Liver (tissue), 9 donors: Measurements from ENCODE around the gene TFB1M. TPM values are rescaled to one million over a fixed set of nuclear protein-coding genes. Genes with fewer than 3 reads are reported as not detected.

ENCODE experiments used
- DNase-seq: peaks from one replicate; pipeline ENCODE4 v3.0.0-alpha.2; 2017; ENCODE audit warnings: low spot score
- H3K27ac ChIP-seq, 2 donors: one replicate each; pipeline ENCODE4 v1.7.0; 2013; ENCODE audit warnings: inconsistent platforms in 2 of 2, low read length in 2 of 2, control low read depth in 1 of 2, low read depth in 1 of 2, mild to moderate bottlenecking in 1 of 2
- H3K27me3 ChIP-seq, 4 donors: one replicate each; pipeline versions ENCODE4 v1.6.1 to v1.7.0; 2013; ENCODE audit warnings: low read length in 3 of 4, inconsistent platforms in 1 of 4, mild to moderate bottlenecking in 1 of 4, moderate library complexity in 1 of 4; ENCODE audit not compliant: control insufficient read depth in 4 of 4, insufficient read depth in 4 of 4
- H3K36me3 ChIP-seq, 4 donors: one replicate each; pipeline versions ENCODE4 v1.6.1 to v1.7.0; 2013; ENCODE audit warnings: low read length in 3 of 4, mild to moderate bottlenecking in 3 of 4, low read depth in 1 of 4, moderate library complexity in 1 of 4; ENCODE audit not compliant: control insufficient read depth in 4 of 4, insufficient read depth in 3 of 4
- H3K4me1 ChIP-seq, 4 donors: one replicate each; pipeline versions ENCODE4 v1.6.1 to v1.7.0; 2013; ENCODE audit warnings: low read length in 3 of 4, mild to moderate bottlenecking in 3 of 4, moderate library complexity in 1 of 4; ENCODE audit not compliant: control insufficient read depth in 4 of 4, insufficient read depth in 4 of 4
- H3K4me3 ChIP-seq, 3 donors: one replicate each; pipeline versions ENCODE4 v1.6.1 to v1.7.0; 2013; ENCODE audit warnings: low read length in 3 of 3, control low read depth in 1 of 3, low read depth in 1 of 3, mild to moderate bottlenecking in 1 of 3
- H3K9ac ChIP-seq, 2 donors: one replicate each; pipeline ENCODE4 v1.7.0; 2013; ENCODE audit warnings: low read length in 2 of 2, mild to moderate bottlenecking in 2 of 2, moderate library complexity in 2 of 2, control low read depth in 1 of 2, low read depth in 1 of 2
- H3K9me3 ChIP-seq, 4 donors: one replicate each; pipeline versions ENCODE4 v1.6.1 to v1.7.0; 2013; ENCODE audit warnings: low read length in 3 of 4; ENCODE audit not compliant: control insufficient read depth in 4 of 4
- CTCF ChIP-seq: fragments of 150-350 bp; IDR thresholded peaks from 2 replicates; pipeline ENCODE4 v1.5.1; 2017; ENCODE audit warnings: improper control_type of control experiment, low read depth, low read length; ENCODE audit not compliant: missing input control
- EGR1 ChIP-seq, 2 donors: IDR thresholded peaks; 2 replicates each; pipeline ENCODE4 v1.6.1; 2016 to 2018; ENCODE audit warnings: antibody characterized with exemption in 2 of 2, low read depth in 2 of 2
- FOXA1 ChIP-seq: IDR thresholded peaks from 2 replicates; pipeline ENCODE4 v1.6.1; 2016; ENCODE audit warnings: antibody characterized with exemption
- FOXA2 ChIP-seq: IDR thresholded peaks from 2 replicates; pipeline ENCODE4 v1.6.1; 2016; ENCODE audit warnings: antibody characterized with exemption
- GABPA ChIP-seq, 2 donors: IDR thresholded peaks in 1 of 2; conservative IDR thresholded peaks in 1 of 2; 2 replicates each; pipeline ENCODE4 v1.6.1; 2016; ENCODE audit warnings: antibody characterized with exemption in 2 of 2, mild to moderate bottlenecking in 1 of 2, moderate library complexity in 1 of 2
- HNF4A ChIP-seq, 2 donors: conservative IDR thresholded peaks; 2 replicates each; pipeline ENCODE4 v1.6.1; 2016; ENCODE audit warnings: antibody characterized with exemption in 2 of 2, mild to moderate bottlenecking in 2 of 2
- HNF4G ChIP-seq: IDR thresholded peaks from 2 replicates; pipeline ENCODE4 v1.6.1; 2016; ENCODE audit warnings: antibody characterized with exemption
- JUND ChIP-seq, 2 donors: IDR thresholded peaks; 2 replicates each; pipeline ENCODE4 v1.6.1; 2016; ENCODE audit warnings: antibody characterized with exemption in 2 of 2
- MAX ChIP-seq: IDR thresholded peaks from 2 replicates; pipeline ENCODE4 v1.6.1; 2016; ENCODE audit warnings: antibody characterized with exemption
- NR2F2 ChIP-seq: IDR thresholded peaks from 2 replicates; pipeline ENCODE4 v1.6.1; 2016; ENCODE audit warnings: antibody characterized with exemption
- RAD21 ChIP-seq, 2 donors: IDR thresholded peaks; 2 replicates each; pipeline ENCODE4 v1.6.1; 2016; ENCODE audit warnings: antibody characterized with exemption in 2 of 2, mild to moderate bottlenecking in 2 of 2
- RXRA ChIP-seq, 2 donors: IDR thresholded peaks; 2 replicates each; pipeline ENCODE4 v1.6.1; 2017 to 2018; ENCODE audit warnings: antibody characterized with exemption in 2 of 2, mild to moderate bottlenecking in 1 of 2
- TAF1 ChIP-seq: conservative IDR thresholded peaks from 2 replicates; pipeline ENCODE4 v1.6.1; 2016; ENCODE audit warnings: antibody characterized with exemption, mild to moderate bottlenecking
- YY1 ChIP-seq: IDR thresholded peaks from 2 replicates; pipeline ENCODE4 v1.6.1; 2016; ENCODE audit warnings: antibody characterized with exemption, mild to moderate bottlenecking
- WGBS: extraction: QIAGEN DNeasy Blood & Tissue Kit; methylation state at CpG from one replicate; pipeline ENCODE4 v1.1.7; 2013; 5-methylcytosine and 5-hydroxymethylcytosine counted together
- polyA plus RNA-seq, 2 donors: library from polyadenylated mRNA; stranded (reverse) in 1 of 2; unstranded in 1 of 2; fragments of 200-250 nt in 1 of 2; fragments of >200 nt in 1 of 2; fragmentation: Nextera tagmentation in 1 of 2; extraction: Ambion mirVana in 1 of 2; gene quantifications; one replicate each; pipeline versions ENCODE4 v1.2.1 to v1.2.3, GENCODE V29; 2013 to 2015
- total RNA-seq, 2 donors: library from RNA; depleted of rRNA; stranded (reverse); fragments of >200 nt; gene quantifications; one replicate each; pipeline ENCODE4 v1.2.3, GENCODE V29; 2014
- TF ChIP-seq, protein P1 (sequence below): IDR thresholded peaks from 2 replicates; pipeline ENCODE4 v1.6.1; 2016; ENCODE audit warnings: antibody characterized with exemption
- donor health status: healthy.
- donor health status: healthy.
- donor health status: healthy.
- donor health status: healthy.
- donor health status: healthy.

TFB1M gene
- total and polyA plus RNA-seq, 4 donors = 9.2 to 17.0 (median 12.6) TPM

DNA sequence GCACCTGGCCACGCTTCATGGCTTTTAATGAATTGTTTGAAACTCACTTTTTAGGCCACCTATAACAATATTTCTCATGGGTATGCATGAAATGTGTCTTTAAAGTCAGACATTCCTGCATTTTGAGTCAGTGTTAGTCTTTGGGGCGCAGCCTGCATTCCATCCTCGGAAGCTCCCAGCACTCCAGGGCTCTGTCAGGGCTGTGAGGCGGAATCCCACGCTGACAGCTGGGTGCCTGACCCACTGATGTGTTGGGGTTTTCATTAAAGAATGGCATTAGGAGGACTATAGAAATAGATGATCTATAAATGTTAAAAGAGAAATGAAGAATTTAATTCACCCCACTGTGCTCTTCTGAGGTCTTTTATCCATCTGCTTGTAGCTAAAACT, 66.7 kb downstream of the TFB1M start:
- H3K36me3 ChIP-seq = peaks cover 0 to 7% (median under 1%) of the 10 kb centered on the region in 4 donors
- H3K9ac ChIP-seq = no peak overlapping the region
- no peak overlapping the region for H3K4me3 ChIP-seq
- H3K27me3 ChIP-seq = no peaks in the 10 kb centered on the region
- DNase-seq = no peak
- no peaks in the 10 kb centered on the region for H3K4me1 ChIP-seq
- no peaks in the 10 kb centered on the region for H3K9me3 ChIP-seq
- H3K27ac ChIP-seq = no peak overlapping the region
- 96% methylated on average over 5 of the region's 5 CpGs for WGBS
- TF ChIP-seq YY1 (no peak), NR2F2 (no peak), TAF1 (no peak), CTCF (no peak), HNF4A (conservative IDR thresholded peaks at IDR 0.05) (no peak), GABPA (IDR thresholded peaks at IDR 0.05 in 1 of 2, conservative IDR thresholded peaks at IDR 0.05 in 1 of 2) (no peak), MAX (no peak), FOXA1 (no peak), FOXA2 (no peak), EGR1 (IDR thresholded peaks at IDR 0.05; ENCODE audit: low read depth in 2 of 2) (no peak)
- TF ChIP-seq, protein P1, sequence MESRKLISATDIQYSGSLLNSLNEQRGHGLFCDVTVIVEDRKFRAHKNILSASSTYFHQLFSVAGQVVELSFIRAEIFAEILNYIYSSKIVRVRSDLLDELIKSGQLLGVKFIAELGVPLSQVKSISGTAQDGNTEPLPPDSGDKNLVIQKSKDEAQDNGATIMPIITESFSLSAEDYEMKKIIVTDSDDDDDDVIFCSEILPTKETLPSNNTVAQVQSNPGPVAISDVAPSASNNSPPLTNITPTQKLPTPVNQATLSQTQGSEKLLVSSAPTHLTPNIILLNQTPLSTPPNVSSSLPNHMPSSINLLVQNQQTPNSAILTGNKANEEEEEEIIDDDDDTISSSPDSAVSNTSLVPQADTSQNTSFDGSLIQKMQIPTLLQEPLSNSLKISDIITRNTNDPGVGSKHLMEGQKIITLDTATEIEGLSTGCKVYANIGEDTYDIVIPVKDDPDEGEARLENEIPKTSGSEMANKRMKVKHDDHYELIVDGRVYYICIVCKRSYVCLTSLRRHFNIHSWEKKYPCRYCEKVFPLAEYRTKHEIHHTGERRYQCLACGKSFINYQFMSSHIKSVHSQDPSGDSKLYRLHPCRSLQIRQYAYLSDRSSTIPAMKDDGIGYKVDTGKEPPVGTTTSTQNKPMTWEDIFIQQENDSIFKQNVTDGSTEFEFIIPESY = no peak

DNA sequence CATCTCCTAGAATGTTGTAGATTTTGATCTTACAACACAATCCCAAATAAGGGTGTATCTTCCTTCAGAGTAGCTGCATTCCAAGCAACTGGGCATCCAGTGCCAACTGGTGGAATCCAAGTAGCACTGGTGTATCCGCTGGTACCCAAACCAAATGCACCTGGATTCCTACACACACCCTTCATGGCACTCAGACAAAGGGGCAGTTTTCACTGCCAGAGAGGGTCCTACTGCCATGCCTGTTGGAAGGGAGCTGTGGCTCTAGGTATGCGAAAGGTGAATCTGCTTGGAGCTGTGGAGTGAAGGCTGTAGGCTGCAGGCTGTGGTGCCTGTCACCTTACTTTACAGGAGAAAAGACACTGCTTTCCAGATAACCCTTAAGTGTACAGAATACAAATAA, 67.5 kb downstream of the TFB1M start:
- Histone ChIP-seq H3K36me3 (peaks cover 0 to 2% (median under 1%) of the 10 kb centered on the region in 4 donors), H3K9me3 (no peaks in the 10 kb centered on the region), H3K27ac (no peak overlapping the region), H3K9ac (no peak overlapping the region), H3K27me3 (no peaks in the 10 kb centered on the region), H3K4me1 (no peaks in the 10 kb centered on the region), H3K4me3 (no peak overlapping the region)
- DNase-seq = no peak
- over 99% methylated on average over 2 of the region's 2 CpGs for WGBS
- no peak for TF ChIP-seq CTCF
- TF ChIP-seq JUND (IDR thresholded peaks at IDR 0.05) = no peak
- TF ChIP-seq RAD21 (IDR thresholded peaks at IDR 0.05) = no peak
- TF ChIP-seq MAX = no peak
- no peak for TF ChIP-seq RXRA (IDR thresholded peaks at IDR 0.05)
- TF ChIP-seq GABPA (IDR thresholded peaks at IDR 0.05 in 1 of 2, conservative IDR thresholded peaks at IDR 0.05 in 1 of 2) = no peak
- TF ChIP-seq HNF4A (conservative IDR thresholded peaks at IDR 0.05) = no peak
- TF ChIP-seq HNF4G = no peak
- TF ChIP-seq, protein P1 = no peak
- TF ChIP-seq FOXA1 = no peak
- no peak for TF ChIP-seq EGR1 (IDR thresholded peaks at IDR 0.05; ENCODE audit: low read depth in 2 of 2)
